Fibroblast of the conjunctiva (primary cell): Measurements from ENCODE around the gene SCGN.

Experiments used
- DNase-seq: peaks from one replicate; pipeline ENCODE4 v3.0.0-alpha.2; 2010; ENCODE audit warnings: low read depth

The SCGN gene

GRCh38 chr6:25652007-25652515, at the start of gene SCGN:
TSS of gene SCGN (plus strand) at chr6:25652215. CDS start at chr6:25652404, 189 bp downstream.
- peak; percentile 17 for DNase-seq

GRCh38 chr6:25602674-25602982, 49.4 kb upstream of the SCGN start:
- no peak for DNase-seq

GRCh38 chr6:25603251-25603650, 48.8 kb upstream of the SCGN start:
- no peak for DNase-seq

GRCh38 chr6:25606151-25606550, 45.9 kb upstream of the SCGN start:
- DNase-seq: no peak

- DNase-seq: no peak
Observed at GRCh38 chr6:25608558-25609174, 43.3 kb upstream of the SCGN start.

- no peak for DNase-seq
Observed at GRCh38 chr6:25612666-25613065, 39.3 kb upstream of the SCGN start.

- no peak for DNase-seq
Observed at GRCh38 chr6:25613415-25613814, 38.6 kb upstream of the SCGN start.

GRCh38 chr6:25614052-25614451, 38.0 kb upstream of the SCGN start:
- no peak for DNase-seq

GRCh38 chr6:25615471-25615870, 36.5 kb upstream of the SCGN start:
- no peak for DNase-seq

- no peak for DNase-seq
Observed at GRCh38 chr6:25617997-25618396, 34.0 kb upstream of the SCGN start.

- DNase-seq: no peak
Observed at GRCh38 chr6:25619217-25619616, 32.8 kb upstream of the SCGN start.

GRCh38 chr6:25620391-25620790, 31.6 kb upstream of the SCGN start:
- DNase-seq: no peak

GRCh38 chr6:25623065-25623464, 28.9 kb upstream of the SCGN start:
- DNase-seq: no peak

- DNase-seq: no peak
Observed at GRCh38 chr6:25623879-25624278, 28.1 kb upstream of the SCGN start.

GRCh38 chr6:25627001-25627400, 25.0 kb upstream of the SCGN start:
- no peak for DNase-seq

- DNase-seq: no peak
Observed at GRCh38 chr6:25628471-25629197, 23.4 kb upstream of the SCGN start.

- DNase-seq: no peak
Observed at GRCh38 chr6:25629198-25629576, 22.8 kb upstream of the SCGN start.

- DNase-seq: no peak
Observed at GRCh38 chr6:25630508-25631278, 21.3 kb upstream of the SCGN start.

GRCh38 chr6:25635886-25636317, 16.1 kb upstream of the SCGN start:
- no peak for DNase-seq

GRCh38 chr6:25637211-25637610, 14.8 kb upstream of the SCGN start:
- DNase-seq: no peak

- DNase-seq: no peak
Observed at GRCh38 chr6:25637960-25638434, 14.0 kb upstream of the SCGN start.

- no peak for DNase-seq
Observed at GRCh38 chr6:25639653-25640052, 12.4 kb upstream of the SCGN start.

GRCh38 chr6:25640446-25640845, 11.6 kb upstream of the SCGN start:
- DNase-seq: no peak
